HCT116 (cell line): Measurements from ENCODE around the gene CLIP2. TPM values are rescaled to one million over a fixed set of nuclear protein-coding genes. Genes with fewer than 3 reads are reported as not detected.

ENCODE experiments used
- ATAC-seq: fragments of 200-7000 bp; cut with Tn5 transposase; 2 replicates; pipeline ENCODE4 v1.9.1; 2020; ENCODE audit warnings: mild to moderate bottlenecking, moderate library complexity
- BruUV-seq: library from RNA; stranded (reverse); fragments of 400-500 nt; replicated peaks from 2 replicates; lab custom pipeline; 2021; lab: Mats Ljungman, UMichigan
- CTCF ChIA-PET: fragments of 300-600 bp; sonication (Branson Sonifier 250); formaldehyde crosslinking; loops from one replicate; lab custom pipeline; 2021; ENCODE audit warnings: antibody characterized with exemption; lab: Charles Lee
- POLR2A ChIA-PET: fragments of 300-600, 350-600 bp; sonication (Branson Sonifier 250); formaldehyde crosslinking; loops from one replicate; lab custom pipeline; 2021; ENCODE audit warnings: antibody characterized with exemption; lab: Charles Lee
- RAD21 ChIA-PET, 2 experiments: fragments of 300-600 bp; sonication (Branson Sonifier 250); formaldehyde crosslinking; loops; one replicate each; lab custom pipeline; 2023; ENCODE audit warnings: low total read pairs in 2 of 2; ENCODE audit not compliant: uncharacterized antibody in 2 of 2, unreplicated experiment in 2 of 2, low non-redundant PET in 1 of 2; lab: Charles Lee
- DNase-seq: peaks from one replicate; pipeline ENCODE4 v3.0.0-alpha.2; 2010; ENCODE audit warnings: low read depth, low spot score
- H2AFZ ChIP-seq: fragments of 200-600 bp; shearing (Covaris generic), sonication (generic); 2 replicates; pipeline ENCODE4 v1.6.1; 2017; ENCODE audit warnings: low read depth, mixed run types, mixed read lengths, antibody characterized with exemption, low read length; ENCODE audit not compliant: poor library complexity, severe bottlenecking
- H3K27ac ChIP-seq: 2 replicates; pipeline ENCODE4 v1.5.1; 2012; ENCODE audit warnings: low read depth, low read length
- H3K27me3 ChIP-seq: fragments of 200-600 bp; sonication (generic); 2 replicates; pipeline ENCODE4 v1.6.1; 2016; ENCODE audit warnings: mixed run types, low read length, mixed read lengths; ENCODE audit not compliant: insufficient read depth
- H3K36me3 ChIP-seq, 2 experiments: fragments of 200-500 bp in 1 of 2; fragments of 200-600 bp in 1 of 2; sonication (Bioruptor generic) in 1 of 2; sonication (generic) in 1 of 2; 2 replicates each; pipeline versions ENCODE4 v1.5.1 to v1.6.1; 2014 to 2016; ENCODE audit warnings: low read length in 2 of 2, inconsistent platforms in 1 of 2, mixed read lengths in 1 of 2, mixed run types in 1 of 2; ENCODE audit not compliant: insufficient read depth in 2 of 2, control insufficient read depth in 1 of 2
- H3K4me1 ChIP-seq, 2 experiments: fragments of 200-600 bp in 1 of 2; sonication (generic) in 1 of 2; 2 replicates each; pipeline versions ENCODE4 v1.5.1 to v1.6.1; 2012 to 2017; ENCODE audit warnings: low read length in 2 of 2, inconsistent platforms in 1 of 2, mild to moderate bottlenecking in 1 of 2, mixed read lengths in 1 of 2, mixed run types in 1 of 2, moderate library complexity in 1 of 2; ENCODE audit not compliant: insufficient read depth in 2 of 2, control insufficient read depth in 1 of 2
- H3K4me2 ChIP-seq: fragments of 200-600 bp; sonication (generic); 2 replicates; pipeline ENCODE4 v1.6.1; 2017; ENCODE audit warnings: mixed run types, low read length, mixed read lengths
- H3K4me3 ChIP-seq, 2 experiments: fragments of 200-600 bp in 1 of 2; sonication (generic) in 1 of 2; replicated peaks in 1 of 2; 2 replicates each; pipeline ENCODE4 v1.5.1; 2011 to 2016; ENCODE audit warnings: low read length in 2 of 2, control low read depth in 1 of 2, low read depth in 1 of 2, mild to moderate bottlenecking in 1 of 2, mixed read lengths in 1 of 2, mixed run types in 1 of 2
- H3K79me2 ChIP-seq: fragments of 200-600 bp; sonication (generic); 2 replicates; pipeline ENCODE4 v1.6.1; 2017; ENCODE audit warnings: mild to moderate bottlenecking, mixed run types, low read length, moderate library complexity, mixed read lengths; ENCODE audit not compliant: insufficient read depth
- H3K9ac ChIP-seq: fragments of 200-600 bp; sonication (generic); 2 replicates; pipeline ENCODE4 v1.6.1; 2016; ENCODE audit warnings: low read length, mixed read lengths
- H3K9me2 ChIP-seq: fragments of 200-600 bp; sonication (generic), shearing (Covaris generic); 2 replicates; pipeline ENCODE4 v1.6.1; 2017; ENCODE audit warnings: mixed run types, mild to moderate bottlenecking, moderate library complexity; ENCODE audit not compliant: insufficient read depth
- H3K9me3 ChIP-seq, 2 experiments: fragments of 200-500 bp in 1 of 2; fragments of 200-600 bp in 1 of 2; sonication (Bioruptor generic) in 1 of 2; sonication (generic) in 1 of 2; 2 replicates each; pipeline ENCODE4 v1.6.1; 2014 to 2017; ENCODE audit warnings: low read length in 2 of 2, mixed read lengths in 2 of 2, inconsistent platforms in 1 of 2, low read depth in 1 of 2, mild to moderate bottlenecking in 1 of 2, mixed run types in 1 of 2, moderate library complexity in 1 of 2; ENCODE audit not compliant: control insufficient read depth in 1 of 2, insufficient read depth in 1 of 2
- H4K20me1 ChIP-seq: fragments of 200-600 bp; sonication (generic), shearing (Covaris generic); 2 replicates; pipeline ENCODE4 v1.6.1; 2017; ENCODE audit warnings: mixed run types, mild to moderate bottlenecking, moderate library complexity; ENCODE audit not compliant: insufficient read depth
- ATF3 ChIP-seq: IDR thresholded peaks from 2 replicates; pipeline ENCODE4 v1.6.1; 2012
- POLR2A ChIP-seq: IDR thresholded peaks from 2 replicates; pipeline ENCODE4 v1.7.0; 2011; ENCODE audit warnings: borderline replicate concordance; ENCODE audit not compliant: insufficient read depth, insufficient read length; ENCODE audit errors: extremely low read depth
- ZFX ChIP-seq: fragments of 450-650 bp; IDR thresholded peaks from 2 replicates; pipeline ENCODE4 v1.6.1; 2017
- intact Hi-C: fragments of 100-400 bp; cut with micrococcal nuclease; formaldehyde crosslinking; loops from 2 replicates; pipeline ENCODE4 v1.10.0; 2022
- total RNA-seq: library from RNA; stranded (reverse); gene quantifications from one replicate; pipeline ENCODE4 v1.2.1, GENCODE V29; 2021; ENCODE audit not compliant: unreplicated experiment
- TF ChIP-seq, protein P1 (sequence below): IDR thresholded peaks from 2 replicates; pipeline ENCODE4 v1.6.1; 2012; ENCODE audit warnings: low read depth

CLIP2 gene
- total RNA-seq, 1 experiment from 2014 or later = 40.1 TPM

DNA sequence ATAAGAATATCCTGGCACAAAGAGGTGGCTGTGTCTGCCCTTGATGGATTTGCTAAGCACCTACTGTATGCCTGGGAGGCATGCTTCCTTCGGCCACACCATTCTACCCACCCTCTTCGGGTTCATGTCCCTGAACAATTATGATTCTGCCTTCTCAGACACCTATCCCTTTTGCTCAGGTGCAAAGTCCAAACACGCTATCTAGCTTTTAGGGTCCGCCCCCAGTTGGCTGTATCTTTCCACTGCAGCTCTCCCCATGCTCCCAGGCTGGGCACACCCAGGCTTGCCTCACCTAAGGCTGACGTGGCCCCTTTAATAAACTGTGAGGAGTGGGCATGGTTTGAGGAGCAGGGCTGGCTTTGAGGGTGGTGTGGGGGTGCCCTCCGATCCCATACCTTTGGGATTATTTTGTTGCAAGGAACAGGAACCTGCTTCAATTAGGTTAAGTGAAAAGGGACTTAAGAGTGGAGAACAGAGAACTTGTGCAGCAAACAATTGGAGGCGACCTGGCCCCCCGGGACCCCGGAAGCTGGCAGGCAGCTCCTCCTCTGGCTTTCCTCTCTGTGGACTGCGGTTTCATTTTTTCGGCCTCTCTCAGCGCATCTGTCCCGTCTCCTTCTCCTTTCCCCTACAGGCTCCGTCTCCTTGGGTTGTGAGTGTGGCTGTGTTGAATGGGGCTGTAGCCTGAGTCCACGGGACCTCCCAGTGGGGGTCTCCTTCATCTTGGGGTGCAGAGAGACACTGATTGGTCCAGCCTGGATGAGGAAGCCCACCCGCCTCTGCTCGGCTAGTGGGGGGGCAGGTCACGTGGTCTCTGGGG, 3.8 kb downstream of the CLIP2 start:
- H3K4me2 ChIP-seq = peak overlapping the region; percentile 94
- H3K27me3 ChIP-seq = no peaks in the 10 kb centered on the region
- peaks cover 71% of the 10 kb centered on the region for H3K79me2 ChIP-seq
- TSS peak; percentile 31 for BruUV-seq
- intact Hi-C loops = no loop called here
- peaks cover 58 to 71% of the 10 kb centered on the region in 2 experiments for H3K4me1 ChIP-seq
- peak overlapping the region; percentile 26 to 48 for H3K4me3 ChIP-seq
- H2AFZ ChIP-seq = no peak overlapping the region
- ChIA-PET RAD21 (no interaction called here), CTCF (interaction anchor here (0.9 to 2.9 kb wide), 2 partner anchors 17 to 109 kb away, joined by 3 to 14 read pairs; no protein-coding TSS in a partner anchor), POLR2A (interaction anchor here (1.4 to 1.8 kb wide), 2 partner anchors 13 to 19 kb away, joined by 3 to 6 read pairs; no protein-coding TSS in a partner anchor)
- ATAC-seq (peak; percentile 52), DNase-seq (peak; percentile 63)
- peak overlapping the region; percentile 84 for H3K27ac ChIP-seq
- no peaks in the 10 kb centered on the region for H3K9me3 ChIP-seq
- no peaks in the 10 kb centered on the region for H4K20me1 ChIP-seq
- no peaks in the 10 kb centered on the region for H3K9me2 ChIP-seq
- H3K9ac ChIP-seq = peak overlapping the region; percentile 57
- TF ChIP-seq ZFX = no peak
- TF ChIP-seq, protein P1, sequence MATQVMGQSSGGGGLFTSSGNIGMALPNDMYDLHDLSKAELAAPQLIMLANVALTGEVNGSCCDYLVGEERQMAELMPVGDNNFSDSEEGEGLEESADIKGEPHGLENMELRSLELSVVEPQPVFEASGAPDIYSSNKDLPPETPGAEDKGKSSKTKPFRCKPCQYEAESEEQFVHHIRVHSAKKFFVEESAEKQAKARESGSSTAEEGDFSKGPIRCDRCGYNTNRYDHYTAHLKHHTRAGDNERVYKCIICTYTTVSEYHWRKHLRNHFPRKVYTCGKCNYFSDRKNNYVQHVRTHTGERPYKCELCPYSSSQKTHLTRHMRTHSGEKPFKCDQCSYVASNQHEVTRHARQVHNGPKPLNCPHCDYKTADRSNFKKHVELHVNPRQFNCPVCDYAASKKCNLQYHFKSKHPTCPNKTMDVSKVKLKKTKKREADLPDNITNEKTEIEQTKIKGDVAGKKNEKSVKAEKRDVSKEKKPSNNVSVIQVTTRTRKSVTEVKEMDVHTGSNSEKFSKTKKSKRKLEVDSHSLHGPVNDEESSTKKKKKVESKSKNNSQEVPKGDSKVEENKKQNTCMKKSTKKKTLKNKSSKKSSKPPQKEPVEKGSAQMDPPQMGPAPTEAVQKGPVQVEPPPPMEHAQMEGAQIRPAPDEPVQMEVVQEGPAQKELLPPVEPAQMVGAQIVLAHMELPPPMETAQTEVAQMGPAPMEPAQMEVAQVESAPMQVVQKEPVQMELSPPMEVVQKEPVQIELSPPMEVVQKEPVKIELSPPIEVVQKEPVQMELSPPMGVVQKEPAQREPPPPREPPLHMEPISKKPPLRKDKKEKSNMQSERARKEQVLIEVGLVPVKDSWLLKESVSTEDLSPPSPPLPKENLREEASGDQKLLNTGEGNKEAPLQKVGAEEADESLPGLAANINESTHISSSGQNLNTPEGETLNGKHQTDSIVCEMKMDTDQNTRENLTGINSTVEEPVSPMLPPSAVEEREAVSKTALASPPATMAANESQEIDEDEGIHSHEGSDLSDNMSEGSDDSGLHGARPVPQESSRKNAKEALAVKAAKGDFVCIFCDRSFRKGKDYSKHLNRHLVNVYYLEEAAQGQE = no peak
- TF ChIP-seq POLR2A = no peak
- no peak for TF ChIP-seq ATF3
- H3K36me3 ChIP-seq = no peaks in the 10 kb centered on the region
